Fibroblast of skin of left biceps (primary cell): ENCODE measurements around the gene ZNF32.

Experiments
- DNase-seq, 2 experiments: peaks; one replicate each; pipeline ENCODE4 v3.0.0-alpha.2; 2013; ENCODE audit warnings: low read depth in 2 of 2

The ZNF32 gene, protein sequence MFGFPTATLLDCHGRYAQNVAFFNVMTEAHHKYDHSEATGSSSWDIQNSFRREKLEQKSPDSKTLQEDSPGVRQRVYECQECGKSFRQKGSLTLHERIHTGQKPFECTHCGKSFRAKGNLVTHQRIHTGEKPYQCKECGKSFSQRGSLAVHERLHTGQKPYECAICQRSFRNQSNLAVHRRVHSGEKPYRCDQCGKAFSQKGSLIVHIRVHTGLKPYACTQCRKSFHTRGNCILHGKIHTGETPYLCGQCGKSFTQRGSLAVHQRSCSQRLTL

GRCh38 chr10:43648398-43649184 lies at the start of gene ZNF32:
Gene ZNF32, minus strand, starts transcription at chr10:43648881. Its CDS starts 2,748 bp downstream, at chr10:43646133.
- DNase-seq = peak; percentile 66 to 69

DNA sequence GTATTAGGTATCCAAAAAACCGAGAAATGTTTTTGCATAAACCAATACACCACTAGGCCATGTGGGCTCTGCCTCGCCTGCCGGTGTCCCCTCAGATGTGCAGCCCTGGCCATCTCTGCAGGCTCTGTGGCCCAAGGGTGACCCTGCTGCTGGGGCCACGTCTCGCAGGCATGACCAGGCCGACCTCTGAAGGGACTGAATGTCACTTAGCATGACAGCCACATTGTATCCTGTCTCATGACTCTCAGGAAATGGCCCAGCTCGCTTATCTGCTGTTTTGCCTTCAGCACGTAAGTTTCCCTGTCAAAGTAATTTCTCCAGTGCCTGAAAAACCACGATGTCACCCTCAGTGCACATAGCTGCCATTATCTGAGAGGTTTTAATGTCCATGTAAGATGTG lies 49.5 kb upstream of the ZNF32 start:
- no peak for DNase-seq

DNA sequence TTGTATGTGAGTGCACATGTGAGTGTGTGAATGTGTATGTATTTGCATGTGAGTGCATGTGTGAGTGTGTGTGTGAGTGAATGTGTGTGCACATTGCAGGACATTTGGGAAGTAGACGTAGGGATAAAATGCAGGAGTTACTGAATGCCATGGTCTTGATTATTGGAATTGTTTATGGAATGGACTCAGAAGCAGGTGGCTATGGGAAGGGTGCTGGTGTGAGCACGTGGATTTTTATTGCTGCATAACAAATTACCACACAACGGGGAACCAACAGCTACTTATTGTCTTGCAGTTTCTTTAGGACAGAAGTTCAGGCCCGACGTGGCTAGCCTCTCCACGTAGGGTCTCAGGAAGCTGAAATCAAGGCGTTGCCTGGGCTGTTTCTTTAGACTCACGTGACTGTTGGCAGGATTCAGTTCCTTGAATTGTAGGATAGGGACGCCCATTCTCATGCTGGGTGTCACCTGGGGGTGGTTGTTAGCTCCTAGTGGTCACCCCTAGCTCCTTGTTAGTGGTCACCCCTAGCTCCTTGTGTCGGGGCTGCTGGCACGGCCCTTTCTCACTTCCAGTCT lies 48.3 kb upstream of the ZNF32 start:
- DNase-seq = no peak

DNA sequence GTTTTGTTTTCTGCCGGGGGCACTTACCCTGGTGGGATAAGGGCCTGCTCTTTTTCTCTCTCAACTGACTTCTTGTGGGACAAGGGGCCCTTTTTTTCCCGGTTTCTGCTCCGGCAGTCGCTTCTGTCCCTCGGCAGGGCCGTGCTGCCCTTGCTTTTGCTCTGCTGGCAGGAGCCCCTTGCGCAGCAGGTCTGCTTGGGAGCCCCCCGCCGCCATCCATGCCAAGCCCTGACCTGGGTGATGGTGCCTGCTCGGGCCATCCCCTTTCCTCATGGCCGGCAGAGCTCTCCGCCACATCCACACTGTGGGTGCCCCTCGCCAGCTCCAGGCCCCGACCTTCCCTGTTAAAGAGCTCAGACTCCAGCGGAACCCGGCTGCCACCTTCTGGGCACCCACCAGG lies 47.0 kb upstream of the ZNF32 start:
- no peak for DNase-seq

DNA sequence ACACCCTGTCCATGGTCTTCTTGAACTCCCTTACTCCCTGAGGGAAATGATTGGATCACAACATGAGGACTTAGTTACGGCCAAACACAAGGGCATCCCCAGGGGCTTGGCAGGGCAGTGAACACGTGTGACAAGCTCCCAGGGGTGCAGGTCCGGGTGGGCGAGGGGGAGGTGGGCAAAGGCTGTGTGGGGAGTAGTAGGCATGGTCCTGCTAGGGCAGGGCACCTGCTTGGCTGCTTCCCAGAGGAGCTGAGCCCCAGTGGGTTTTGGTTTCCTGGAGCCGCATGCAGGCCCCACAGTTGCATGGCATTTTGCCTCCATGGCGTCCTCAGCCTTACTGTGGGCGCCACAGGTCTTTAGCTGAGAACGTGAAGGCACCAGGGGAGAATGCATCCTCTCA lies 46.6 kb upstream of the ZNF32 start:
- DNase-seq = no peak

GRCh38 chr10:43694526-43694925 lies 45.8 kb upstream of the ZNF32 start:
- DNase-seq = no peak

DNA sequence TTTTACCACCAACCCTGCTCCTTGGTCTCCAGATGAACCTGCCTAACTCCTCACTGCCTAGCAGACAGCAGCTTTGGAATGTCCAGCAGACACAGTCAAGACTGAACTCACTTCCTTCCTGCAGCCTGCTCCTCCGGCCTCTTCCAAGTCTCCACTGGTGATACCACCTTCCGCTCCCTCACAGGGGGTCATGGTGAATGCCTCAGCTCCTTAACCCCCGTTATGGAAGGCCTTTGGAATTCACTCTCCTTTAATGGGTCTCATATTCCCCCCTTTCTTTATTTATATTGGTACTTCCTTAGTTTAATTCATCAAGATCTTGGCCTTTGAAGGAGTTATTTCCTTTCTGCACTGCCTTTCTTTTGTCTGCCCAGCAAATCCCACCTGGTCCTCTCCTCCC lies 44.9 kb upstream of the ZNF32 start:
- no peak for DNase-seq

DNA sequence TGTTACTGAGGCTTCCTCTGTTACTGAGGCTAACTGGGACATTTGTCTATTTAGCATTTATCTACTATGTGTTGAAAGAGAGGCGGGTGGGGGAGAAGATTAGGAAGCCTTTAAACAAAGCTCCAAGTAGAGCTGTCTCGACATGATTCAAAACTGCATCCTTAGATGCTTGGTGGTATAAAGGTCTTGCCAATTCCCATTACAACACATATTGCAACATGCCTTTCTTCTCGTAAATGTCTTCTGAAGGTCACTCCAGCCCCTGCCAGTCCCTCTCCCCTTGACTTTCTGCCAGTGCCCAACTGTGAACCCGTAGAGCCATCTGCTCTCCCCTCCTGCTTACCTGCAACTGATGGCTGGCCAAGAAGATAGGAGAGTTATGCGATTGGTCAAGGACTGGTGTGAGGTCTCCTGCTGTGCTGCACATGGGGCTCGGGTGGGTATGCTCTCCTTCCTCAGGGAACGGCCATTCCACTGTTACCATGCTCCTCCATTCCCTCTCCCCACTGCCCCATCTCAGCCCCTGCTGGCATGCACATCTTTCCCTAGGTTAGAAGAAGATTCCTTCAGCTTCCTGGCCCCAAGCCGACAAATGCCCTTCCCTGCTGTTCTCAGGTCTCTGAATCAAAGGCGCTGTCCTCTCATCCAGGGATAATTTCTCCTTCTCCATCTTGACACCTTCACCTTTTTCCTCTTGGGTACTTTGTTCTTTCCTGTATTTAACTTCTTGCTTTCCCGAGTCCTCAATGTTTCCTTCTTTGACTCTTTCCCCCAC lies 43.6 kb upstream of the ZNF32 start:
- peak; percentile 64 to 67 for DNase-seq

GRCh38 chr10:43691485-43691884 lies 42.8 kb upstream of the ZNF32 start:
- no peak for DNase-seq

DNA sequence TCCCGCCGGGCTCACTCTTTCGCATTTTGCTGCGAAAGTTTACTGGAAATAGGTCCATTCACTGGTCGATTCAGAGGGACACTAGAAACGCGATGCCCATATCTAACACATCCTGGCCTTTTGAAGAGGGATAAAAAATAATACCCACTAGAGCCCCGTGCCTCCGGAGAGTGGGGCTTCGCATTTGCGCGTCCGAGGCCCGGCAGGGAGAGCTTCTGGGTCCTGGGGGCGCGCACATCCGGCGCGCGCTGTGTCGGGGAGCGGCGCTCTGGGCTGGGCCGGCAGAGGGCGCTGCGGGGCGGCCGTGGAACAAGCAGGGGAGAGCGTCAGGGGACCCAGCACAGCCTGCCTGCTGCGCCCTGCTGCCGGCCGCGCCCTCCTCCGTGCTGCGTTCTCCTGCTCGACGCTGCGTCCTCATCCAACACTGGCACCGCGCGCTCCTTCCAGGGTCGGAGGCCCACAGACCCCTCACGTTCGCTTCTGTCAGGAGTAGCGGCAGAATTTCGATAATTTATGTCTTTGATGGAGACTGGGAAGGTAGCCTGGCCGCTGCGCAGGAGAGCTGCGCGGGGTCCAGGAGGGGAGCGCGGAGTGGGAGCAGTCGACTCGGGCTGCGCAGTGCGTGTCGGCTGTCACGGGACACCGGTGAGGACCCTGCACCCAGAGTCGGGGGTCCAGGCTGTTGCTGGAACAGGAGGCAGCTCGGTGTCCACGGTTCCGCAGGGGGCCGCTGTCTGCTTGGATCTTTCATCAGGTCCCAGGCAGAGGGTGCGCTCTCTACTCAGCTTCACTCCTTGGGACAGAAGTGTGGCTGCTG lies 41.5 kb upstream of the ZNF32 start:
- peak; percentile 57 to 65 for DNase-seq

DNA sequence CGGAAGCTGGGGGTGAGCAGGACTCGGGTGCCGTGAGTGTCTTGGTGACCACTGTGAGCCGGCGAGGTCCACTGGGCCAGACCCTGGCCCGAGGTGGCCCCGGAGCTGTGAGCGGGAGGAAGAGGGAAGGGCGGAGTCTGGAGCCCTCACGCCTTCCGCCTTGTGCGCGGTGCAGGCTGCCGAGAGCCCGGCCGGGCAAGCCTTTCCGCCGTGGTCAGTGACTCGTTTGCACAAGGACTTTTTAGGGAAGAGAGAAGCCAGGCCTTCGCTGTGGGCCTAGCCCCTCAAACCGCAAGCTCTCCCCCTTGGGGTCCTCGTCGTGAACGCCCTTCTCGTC lies 40.9 kb upstream of the ZNF32 start:
- DNase-seq = no peak

GRCh38 chr10:43689007-43689491 lies 40.4 kb upstream of the ZNF32 start:
- DNase-seq = no peak

DNA sequence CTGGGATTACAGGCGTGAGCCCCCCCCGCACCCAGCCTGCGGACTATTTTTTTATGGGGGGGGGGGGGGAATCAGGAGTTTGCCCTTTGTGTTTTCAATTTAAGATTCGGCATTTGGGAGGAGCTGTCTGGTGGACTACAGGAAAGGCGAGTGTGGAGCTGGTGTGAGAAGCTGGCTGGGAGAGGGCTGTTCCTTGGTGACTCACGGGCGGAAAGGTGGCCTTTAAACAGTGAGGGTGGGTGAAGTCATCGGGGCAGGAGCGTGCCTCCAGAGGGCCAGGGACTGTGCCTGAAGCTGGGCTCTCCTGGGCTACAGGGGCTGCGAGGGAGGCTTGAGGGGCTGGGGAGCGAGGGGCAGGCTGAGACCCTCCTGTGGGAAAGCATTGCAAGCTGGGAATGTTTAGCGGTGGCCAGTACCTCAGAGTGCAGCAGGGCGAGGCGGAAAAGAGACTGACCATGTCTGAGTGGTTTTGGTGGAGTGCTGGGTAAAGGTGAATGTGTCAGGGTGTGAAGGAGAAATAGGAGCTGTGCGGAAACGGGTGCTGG lies 39.7 kb upstream of the ZNF32 start:
- no peak for DNase-seq

DNA sequence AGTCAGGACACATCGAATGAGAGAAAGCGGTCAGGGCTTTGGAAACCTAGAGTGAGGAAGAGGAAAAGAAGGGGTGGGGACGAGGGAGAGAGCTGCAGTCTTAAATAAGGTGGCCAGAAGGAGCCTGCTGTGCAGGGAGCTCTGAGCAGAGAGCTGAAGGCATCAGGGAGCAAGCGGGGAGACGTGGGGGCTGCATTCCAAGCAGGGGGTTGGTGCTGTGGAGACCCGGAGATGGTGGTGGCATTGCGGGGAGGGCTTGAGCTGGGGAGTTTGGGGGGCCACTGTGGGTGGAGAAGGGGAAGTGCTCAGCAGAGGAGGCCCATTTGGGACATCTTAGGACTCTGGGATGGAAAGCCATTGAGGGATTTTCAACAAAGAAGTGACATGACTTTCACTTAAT lies 38.7 kb upstream of the ZNF32 start:
- DNase-seq = no peak

DNA sequence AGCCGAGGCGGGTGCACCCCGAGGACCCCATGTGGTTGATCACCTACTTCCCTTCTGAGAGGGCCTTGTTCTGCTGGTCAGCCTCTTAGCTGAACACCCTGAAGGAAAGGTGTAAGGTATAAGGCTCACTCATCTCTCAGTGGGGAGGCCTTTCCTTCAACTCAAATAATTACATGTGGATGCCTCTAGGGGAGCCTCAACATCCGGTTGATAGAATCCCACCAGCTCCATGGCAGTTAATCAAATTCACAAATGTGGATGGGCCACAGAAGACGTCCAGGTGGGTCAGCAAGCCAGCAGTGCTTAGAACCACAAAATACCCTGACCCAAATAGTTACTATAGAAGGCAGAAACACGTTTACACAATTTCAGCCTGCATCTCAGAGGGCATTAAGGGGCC lies 37.7 kb upstream of the ZNF32 start:
- no peak for DNase-seq

GRCh38 chr10:43685744-43686143 lies 37.1 kb upstream of the ZNF32 start:
- no peak for DNase-seq

DNA sequence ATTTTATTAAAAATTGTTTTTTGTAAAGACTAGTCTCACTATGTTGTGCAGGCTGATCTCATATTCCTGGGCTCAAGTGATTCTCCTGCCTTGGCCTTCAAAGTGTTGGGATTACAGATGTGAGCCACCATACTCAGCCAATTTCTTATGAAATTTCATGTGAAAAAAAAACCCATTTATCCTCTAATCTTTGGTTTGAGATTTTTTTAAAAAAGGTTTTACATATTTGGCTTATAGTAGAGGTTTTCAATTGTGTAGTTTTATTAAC lies 35.5 kb upstream of the ZNF32 start:
- no peak for DNase-seq

- DNase-seq = no peak
Measured at GRCh38 chr10:43683451-43684291, 35.0 kb upstream of the ZNF32 start.

- no peak for DNase-seq
Measured at GRCh38 chr10:43682956-43683355, 34.3 kb upstream of the ZNF32 start.

GRCh38 chr10:43681721-43682120 lies 33.0 kb upstream of the ZNF32 start:
- no peak for DNase-seq
